HL-60 (cell line): ENCODE data around the gene DTX3.

Source experiments
- DNase-seq, 2 experiments: peaks; one replicate each; pipeline ENCODE4 v3.0.0-alpha.2; 2010 to 2020; ENCODE audit warnings: low read depth in 1 of 2, low spot score in 1 of 2
- H3K27ac ChIP-seq: fragments of 250-450 bp; sonication (Bioruptor Pico); replicated peaks from 2 replicates; pipeline ENCODE4 v1.5.1; 2020; ENCODE audit warnings: mild to moderate bottlenecking, moderate library complexity
- H3K27me3 ChIP-seq: fragments of 250-450 bp; sonication (Bioruptor Pico); 2 replicates; pipeline ENCODE4 v1.5.1; 2021; ENCODE audit warnings: mild to moderate bottlenecking, moderate library complexity; ENCODE audit not compliant: insufficient read depth, poor library complexity, severe bottlenecking
- H3K4me3 ChIP-seq: replicated peaks from 2 replicates; pipeline ENCODE4 v1.5.1; 2011; ENCODE audit warnings: mild to moderate bottlenecking, control low read depth, low read length; ENCODE audit not compliant: insufficient read depth
- GABPA ChIP-seq: IDR thresholded peaks from 2 replicates; pipeline ENCODE4 v1.6.1; 2012; ENCODE audit warnings: low read depth
- POLR2AphosphoS5 ChIP-seq: IDR thresholded peaks from 2 replicates; pipeline ENCODE4 v1.6.1; 2012; ENCODE audit warnings: low read depth
- SPI1 ChIP-seq: IDR thresholded peaks from 2 replicates; pipeline ENCODE4 v1.6.1; 2012; ENCODE audit warnings: low read depth, mild to moderate bottlenecking, borderline replicate concordance
- TF ChIP-seq, protein P1 (sequence below): IDR thresholded peaks from 2 replicates; pipeline ENCODE4 v1.6.1; 2012; ENCODE audit warnings: low read depth; ENCODE audit not compliant: insufficient replicate concordance
- TF ChIP-seq, protein P2 (sequence below): IDR thresholded peaks from one replicate; pipeline ENCODE4 v1.5.1; 2011; ENCODE audit warnings: low read length, control low read depth, inconsistent platforms; ENCODE audit not compliant: insufficient read depth

DTX3 gene

DNA sequence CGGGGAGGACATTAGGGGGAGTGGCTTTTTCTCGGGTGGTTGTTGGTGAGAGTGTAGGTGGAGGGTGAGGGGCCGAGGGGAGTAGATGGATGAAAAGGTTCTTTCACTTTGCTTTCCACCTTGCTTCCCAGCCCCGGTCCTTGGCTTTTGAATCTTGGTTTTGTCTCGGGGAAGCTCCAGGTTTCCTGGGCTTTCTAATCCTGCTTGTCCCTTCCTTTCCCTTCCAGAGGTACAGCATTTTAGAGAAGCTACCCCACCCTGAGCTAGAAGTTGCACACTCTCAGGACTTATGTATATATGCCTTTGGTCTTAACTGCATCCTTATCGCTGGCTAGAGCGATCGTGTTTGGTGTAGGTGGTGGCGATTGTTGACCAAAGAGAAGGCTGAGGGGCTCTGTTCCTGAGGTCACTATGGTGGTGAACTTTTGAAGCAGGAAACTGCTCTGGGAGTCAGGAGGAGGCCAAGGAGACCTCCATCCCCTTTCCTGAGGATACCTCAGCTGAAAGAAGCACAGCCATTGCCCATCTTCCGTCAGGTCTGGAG is 12.8 kb upstream of the DTX3 start:
- DNase-seq, result peak in 1 of 2 experiments; percentile 4
- H3K27ac ChIP-seq, result no peak overlapping the region
- H3K27me3 ChIP-seq, result no peaks in the 10 kb centered on the region
- TF ChIP-seq, protein P1, sequence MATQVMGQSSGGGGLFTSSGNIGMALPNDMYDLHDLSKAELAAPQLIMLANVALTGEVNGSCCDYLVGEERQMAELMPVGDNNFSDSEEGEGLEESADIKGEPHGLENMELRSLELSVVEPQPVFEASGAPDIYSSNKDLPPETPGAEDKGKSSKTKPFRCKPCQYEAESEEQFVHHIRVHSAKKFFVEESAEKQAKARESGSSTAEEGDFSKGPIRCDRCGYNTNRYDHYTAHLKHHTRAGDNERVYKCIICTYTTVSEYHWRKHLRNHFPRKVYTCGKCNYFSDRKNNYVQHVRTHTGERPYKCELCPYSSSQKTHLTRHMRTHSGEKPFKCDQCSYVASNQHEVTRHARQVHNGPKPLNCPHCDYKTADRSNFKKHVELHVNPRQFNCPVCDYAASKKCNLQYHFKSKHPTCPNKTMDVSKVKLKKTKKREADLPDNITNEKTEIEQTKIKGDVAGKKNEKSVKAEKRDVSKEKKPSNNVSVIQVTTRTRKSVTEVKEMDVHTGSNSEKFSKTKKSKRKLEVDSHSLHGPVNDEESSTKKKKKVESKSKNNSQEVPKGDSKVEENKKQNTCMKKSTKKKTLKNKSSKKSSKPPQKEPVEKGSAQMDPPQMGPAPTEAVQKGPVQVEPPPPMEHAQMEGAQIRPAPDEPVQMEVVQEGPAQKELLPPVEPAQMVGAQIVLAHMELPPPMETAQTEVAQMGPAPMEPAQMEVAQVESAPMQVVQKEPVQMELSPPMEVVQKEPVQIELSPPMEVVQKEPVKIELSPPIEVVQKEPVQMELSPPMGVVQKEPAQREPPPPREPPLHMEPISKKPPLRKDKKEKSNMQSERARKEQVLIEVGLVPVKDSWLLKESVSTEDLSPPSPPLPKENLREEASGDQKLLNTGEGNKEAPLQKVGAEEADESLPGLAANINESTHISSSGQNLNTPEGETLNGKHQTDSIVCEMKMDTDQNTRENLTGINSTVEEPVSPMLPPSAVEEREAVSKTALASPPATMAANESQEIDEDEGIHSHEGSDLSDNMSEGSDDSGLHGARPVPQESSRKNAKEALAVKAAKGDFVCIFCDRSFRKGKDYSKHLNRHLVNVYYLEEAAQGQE, result no peak
- TF ChIP-seq, protein P2, sequence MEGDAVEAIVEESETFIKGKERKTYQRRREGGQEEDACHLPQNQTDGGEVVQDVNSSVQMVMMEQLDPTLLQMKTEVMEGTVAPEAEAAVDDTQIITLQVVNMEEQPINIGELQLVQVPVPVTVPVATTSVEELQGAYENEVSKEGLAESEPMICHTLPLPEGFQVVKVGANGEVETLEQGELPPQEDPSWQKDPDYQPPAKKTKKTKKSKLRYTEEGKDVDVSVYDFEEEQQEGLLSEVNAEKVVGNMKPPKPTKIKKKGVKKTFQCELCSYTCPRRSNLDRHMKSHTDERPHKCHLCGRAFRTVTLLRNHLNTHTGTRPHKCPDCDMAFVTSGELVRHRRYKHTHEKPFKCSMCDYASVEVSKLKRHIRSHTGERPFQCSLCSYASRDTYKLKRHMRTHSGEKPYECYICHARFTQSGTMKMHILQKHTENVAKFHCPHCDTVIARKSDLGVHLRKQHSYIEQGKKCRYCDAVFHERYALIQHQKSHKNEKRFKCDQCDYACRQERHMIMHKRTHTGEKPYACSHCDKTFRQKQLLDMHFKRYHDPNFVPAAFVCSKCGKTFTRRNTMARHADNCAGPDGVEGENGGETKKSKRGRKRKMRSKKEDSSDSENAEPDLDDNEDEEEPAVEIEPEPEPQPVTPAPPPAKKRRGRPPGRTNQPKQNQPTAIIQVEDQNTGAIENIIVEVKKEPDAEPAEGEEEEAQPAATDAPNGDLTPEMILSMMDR, result no peak
- H3K4me3 ChIP-seq, result peak overlapping the region; percentile 98

GRCh38 chr12:57592551-57593165 is 12.0 kb upstream of the DTX3 start:
- no peak for DNase-seq
- H3K4me3 ChIP-seq, result no peak overlapping the region
- TF ChIP-seq SPI1, result no peak
- TF ChIP-seq, protein P2, result no peak

DNA sequence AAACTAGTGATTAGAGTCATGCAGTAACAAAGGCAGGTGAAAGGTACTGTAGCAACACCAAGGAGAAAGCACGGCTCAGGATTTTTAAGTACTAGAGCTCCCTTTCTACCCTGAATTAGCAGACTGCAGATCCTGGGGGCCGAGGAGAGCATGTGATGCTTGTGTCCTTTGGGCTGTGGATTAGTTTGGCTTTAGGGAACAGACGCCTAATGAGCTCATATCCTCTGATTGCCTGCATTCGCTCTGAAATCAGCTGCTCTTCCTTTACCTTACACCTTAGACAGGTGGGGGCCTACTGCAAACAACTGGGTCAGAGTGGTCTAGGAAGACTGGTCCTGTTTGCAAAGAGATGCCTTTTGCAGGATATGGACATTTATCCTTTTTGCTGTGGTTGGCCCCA is 11.4 kb upstream of the DTX3 start:
- Histone ChIP-seq H3K27ac (no peak overlapping the region), H3K27me3 (no peaks in the 10 kb centered on the region), H3K4me3 (no peak overlapping the region)
- TF ChIP-seq GABPA (no peak), POLR2AphosphoS5 (no peak), SPI1 (no peak)
- TF ChIP-seq, protein P2, result no peak
- TF ChIP-seq, protein P1, result no peak
- no peak for DNase-seq

More at GRCh38 chr12:57592551-57593165, 12.0 kb upstream of the DTX3 start:
- H3K27me3 ChIP-seq, result no peaks in the 10 kb centered on the region
- H3K27ac ChIP-seq, result no peak overlapping the region

DNA sequence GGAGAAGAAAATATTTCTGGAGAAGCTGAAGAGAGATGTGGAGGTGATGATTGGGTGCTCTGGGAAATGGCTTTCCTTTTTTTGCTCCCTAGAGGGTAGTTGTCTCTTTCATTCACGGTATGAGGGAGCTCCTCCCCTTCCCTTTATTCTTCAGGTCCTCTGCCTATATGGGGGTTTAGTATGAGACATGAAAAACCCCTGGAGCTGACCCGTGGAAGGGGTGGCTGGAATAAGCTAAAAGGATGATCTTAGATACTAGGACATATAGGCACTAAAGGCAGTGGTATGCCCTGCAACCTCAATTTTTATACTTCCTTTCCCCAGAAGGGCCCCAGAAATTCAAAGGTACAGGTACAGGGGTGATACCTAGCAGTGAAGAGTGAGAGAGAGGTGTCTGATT is 4.2 kb upstream of the DTX3 start:
- TF ChIP-seq POLR2AphosphoS5 (no peak), GABPA (no peak), SPI1 (no peak)
- TF ChIP-seq, protein P1, result no peak
- TF ChIP-seq, protein P2, result no peak
- H3K27ac ChIP-seq, result no peak overlapping the region
- DNase-seq, result no peak
- peaks cover 8% of the 10 kb centered on the region for H3K27me3 ChIP-seq
- no peak overlapping the region for H3K4me3 ChIP-seq
